Measurements from ENCODE around the gene TIMP3.

TIMP3 gene

DNA sequence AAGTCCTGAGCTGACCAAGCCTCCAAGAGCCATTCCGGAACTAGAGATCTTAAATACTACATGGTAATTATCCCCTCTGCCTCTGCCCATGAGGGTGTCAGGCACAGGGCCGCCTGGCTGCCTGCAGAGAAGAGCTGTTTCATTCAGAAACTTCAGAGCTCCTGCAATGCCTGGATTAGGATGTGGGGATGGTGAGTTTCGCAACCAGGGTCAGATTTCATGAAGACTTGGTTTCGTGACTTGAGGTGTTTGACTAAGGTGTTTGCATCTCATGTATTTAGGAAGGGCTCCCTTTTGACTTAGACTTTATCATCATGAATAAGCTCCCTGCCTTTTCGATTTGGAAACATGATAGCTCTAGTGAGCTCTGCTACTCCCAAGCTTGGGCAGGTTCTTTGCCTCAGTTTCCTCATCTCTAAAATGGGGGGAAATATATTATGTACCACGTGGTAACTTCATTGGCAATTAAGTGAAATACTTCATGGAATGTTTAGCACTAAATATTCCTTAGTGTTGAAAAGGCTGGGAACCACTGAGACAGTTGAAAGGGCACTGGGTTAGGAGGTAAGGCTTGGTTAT is 9.1 kb downstream of the TIMP3 start:
- no peak for DNase-seq

DNA sequence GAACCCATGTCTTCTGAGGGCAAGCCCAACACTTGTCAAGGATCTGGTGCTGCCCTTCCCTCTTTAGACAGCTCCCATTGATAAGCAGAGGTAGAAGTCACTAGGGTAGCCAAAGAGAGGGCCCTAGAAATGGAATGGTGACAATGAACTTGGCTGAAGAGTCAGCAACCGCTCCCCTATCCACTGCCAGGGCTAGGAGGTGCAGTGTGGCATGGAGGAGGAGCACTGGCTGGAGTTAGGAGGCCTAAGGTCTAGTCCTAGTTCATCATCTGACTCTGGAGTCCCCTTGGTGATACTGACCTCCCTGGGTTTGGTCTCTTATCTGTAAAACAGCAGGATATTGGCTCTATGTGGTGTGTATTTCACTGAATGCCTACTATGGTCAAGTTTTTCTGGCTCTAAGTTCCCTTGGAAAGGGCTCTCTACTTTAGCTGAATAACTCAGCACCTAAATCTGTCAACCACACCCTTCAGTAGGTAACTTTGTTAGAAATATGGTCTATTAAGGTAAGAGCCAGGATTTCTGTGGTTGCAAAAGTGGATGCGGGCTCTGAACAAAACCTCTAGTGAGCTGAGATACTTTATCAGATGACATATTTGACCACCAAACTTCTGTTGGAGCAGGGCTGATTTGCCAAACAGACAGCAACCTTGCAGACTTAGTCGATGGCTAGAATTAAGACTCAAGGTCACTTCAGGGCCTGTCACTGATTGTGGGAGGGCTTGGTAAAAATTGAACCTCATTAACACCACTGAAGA is 10.5 kb downstream of the TIMP3 start:
- DNase-seq = no peak

DNA sequence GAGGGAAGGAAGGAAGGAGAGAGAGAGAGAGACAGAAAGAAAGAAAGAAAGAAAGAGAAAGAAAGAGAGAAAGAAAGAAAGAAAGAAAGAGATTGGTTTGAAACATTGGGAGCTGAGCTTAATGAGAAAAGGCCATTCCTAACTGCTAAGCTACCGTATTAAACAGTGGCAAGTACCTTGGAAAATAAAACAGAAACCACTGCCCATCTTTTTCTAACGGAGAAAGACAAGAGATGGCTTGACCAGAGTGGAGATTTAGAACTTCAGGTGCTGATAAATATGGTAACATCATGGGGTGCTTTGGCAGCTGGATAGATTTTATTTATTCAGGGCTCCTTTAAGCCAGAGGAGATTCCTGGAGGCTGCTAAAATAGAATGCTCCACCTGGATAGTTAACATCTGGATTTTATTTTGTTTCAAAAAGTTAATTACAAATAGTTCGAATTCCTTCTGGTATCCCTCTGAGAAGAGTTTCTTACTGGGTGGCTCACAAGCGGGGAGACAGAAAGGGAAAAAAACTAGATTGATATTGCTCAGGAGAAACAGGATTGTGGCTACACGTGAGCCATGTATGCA is 12.9 kb downstream of the TIMP3 start:
- DNase-seq = no peak

DNA sequence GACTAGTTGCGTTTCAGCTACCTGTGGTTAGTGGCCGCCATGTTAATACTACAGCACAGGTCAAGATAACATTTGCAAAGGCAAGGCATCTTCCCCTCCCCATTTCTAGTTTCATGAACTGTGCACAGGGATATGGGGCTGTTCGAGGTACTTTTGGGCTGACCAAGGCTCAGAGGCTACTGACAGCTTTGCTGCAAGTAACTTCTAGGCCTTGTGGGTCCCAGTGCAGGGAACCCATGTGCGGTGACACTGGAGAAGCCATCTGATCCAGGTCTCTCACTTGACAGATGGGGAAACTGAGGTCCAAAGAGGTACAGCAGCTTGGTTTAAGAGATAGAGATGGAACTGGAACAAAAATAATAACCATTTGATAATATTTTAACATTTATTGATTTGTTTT is 13.6 kb downstream of the TIMP3 start:
- no peak for DNase-seq

DNA sequence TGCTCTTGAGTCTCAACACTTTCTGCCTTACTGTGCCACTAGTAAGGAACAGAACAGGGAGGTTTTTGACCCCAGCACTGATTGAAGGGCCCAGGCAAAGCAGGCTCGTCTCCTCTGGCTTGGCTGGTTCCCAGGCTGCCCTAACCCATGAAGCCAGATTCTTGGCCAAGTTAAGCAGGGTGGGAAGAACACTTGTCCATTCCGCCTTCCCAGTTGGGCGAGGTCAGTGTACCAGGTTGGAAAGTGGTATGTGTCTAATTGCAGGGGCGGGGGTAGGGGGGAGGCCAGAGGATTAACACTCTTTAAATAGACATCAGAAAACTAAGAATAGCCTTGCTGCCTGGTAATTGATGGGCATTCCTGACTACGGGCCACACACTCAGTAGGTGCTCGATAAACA is 14.4 kb downstream of the TIMP3 start:
- DNase-seq = no peak

DNA sequence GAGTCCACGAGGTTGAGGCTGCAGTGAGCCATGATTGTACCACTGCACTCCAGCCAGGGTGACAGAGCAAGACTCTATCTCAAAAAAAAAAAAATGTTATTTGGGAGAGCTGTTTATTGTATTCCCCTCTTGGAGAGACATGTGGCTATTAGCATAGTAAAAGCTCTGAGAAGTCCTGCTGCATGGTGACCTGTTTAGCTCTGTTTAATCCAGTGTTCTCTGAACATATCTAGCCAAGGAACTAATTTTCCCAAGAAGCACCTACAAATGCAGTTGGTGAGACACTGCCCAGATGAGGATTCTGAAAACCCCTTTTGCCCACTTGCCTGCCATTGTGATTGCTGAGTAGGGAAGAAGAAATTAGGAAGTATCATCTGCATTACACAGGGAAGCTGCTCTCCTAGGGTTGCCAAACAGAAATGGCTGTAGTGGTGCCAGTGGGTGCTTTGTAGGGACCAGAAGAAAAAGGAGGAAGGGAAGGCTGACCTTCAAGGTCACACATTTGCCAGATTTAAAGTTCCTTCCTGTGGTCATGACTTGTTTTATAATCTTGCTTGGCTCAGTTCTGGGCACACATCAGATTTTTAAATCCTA is 15.7 kb downstream of the TIMP3 start:
- DNase-seq = no peak

DNA sequence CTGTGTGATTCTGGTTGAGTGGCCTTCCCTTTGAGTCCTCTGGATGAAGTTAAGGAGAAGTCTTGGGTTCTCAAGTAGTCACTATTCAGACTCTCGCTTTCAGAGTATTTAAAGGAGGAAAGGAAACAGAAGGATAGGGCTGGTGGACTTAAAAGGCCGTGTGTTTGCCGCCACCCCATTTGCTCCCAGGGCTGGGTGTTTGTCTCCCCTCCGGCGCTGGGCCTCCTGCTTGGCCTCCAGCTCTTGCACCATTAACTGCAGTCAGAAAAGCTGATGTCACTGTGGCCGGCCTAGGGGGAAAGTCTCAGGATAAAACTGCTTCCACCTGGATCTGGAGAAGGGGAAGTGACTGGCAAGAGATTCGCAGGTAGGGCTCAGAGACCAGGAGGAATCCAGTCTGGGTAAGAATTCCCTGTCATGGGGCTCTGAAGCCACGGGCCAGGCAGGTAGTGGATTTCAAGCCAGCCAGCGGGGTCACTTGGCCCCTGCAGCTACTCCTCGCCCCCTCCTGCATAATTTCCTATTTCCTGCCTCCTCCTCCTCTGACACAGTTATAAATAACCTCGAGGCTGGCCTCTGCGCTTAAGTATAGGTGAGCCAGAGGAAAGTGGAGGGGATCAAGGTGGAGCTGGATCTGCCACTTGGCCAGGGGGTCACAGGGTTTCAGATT is 17.1 kb downstream of the TIMP3 start:
- DNase-seq = no peak

DNA sequence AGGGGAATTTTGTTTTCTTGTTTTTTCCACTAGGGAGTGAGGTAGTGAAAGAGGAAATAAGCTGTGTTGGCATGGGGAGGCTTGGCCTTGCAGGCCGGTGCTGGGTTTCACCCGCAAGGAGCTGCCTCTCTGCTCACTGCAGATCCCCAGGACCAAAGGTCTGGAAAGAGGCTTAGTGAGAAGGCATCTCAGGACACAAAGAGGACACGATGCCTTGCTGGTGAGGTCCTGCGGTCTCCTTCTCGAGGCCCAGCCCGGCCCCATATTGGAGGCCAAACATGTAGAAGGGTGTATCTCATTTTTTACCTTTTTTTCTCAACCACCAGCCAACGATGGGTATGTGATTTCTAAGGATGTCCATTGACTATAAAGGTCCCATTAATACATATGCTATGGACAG is 17.6 kb downstream of the TIMP3 start:
- no peak for DNase-seq

DNA sequence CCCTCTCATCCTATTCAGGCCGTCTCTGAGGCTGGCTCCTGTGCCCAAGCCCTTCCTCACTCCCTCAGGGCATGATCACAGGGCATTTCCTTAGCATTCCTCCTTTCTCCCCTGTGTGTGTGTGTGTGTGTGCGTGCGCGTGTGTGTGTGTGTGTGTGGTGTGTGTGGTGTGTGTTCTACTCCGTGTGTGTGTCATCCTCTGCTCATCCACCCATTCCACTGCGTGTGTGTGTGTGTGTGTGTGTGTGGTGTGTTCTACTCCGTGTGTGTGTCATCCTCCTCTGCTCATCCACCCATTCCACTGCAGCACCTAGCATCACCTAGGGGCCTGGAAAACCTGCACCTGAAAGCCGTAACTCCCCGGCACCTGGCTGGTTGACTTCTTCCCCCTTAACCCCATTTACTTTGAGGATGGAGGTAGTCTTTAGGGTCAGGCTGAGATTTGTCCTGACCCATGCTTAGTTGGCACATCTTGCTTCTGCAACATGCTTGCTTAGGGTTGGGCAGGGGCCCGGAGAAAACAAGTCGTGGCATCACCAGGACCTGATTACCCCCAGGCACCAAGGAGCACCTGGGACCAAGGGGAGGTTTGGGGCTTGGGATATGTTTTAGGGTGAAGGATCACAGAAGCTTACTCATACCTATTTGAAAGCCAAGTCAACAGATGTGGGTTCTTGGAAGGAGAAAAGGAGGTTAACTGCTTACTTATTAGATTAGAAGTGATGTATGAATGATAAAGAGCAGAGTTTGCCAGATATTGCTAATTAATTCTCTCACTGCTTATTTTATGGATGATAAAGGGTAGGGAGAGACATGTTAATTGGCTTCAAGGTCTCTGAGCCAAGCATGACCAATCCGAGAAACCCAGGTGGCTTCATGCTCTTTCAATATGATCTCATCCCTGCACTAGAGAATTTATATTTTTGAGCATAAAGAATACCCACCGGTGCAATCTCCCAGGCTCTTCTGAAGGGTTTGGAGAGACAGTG is 18.9 kb downstream of the TIMP3 start:
- DNase-seq = no peak

DNA sequence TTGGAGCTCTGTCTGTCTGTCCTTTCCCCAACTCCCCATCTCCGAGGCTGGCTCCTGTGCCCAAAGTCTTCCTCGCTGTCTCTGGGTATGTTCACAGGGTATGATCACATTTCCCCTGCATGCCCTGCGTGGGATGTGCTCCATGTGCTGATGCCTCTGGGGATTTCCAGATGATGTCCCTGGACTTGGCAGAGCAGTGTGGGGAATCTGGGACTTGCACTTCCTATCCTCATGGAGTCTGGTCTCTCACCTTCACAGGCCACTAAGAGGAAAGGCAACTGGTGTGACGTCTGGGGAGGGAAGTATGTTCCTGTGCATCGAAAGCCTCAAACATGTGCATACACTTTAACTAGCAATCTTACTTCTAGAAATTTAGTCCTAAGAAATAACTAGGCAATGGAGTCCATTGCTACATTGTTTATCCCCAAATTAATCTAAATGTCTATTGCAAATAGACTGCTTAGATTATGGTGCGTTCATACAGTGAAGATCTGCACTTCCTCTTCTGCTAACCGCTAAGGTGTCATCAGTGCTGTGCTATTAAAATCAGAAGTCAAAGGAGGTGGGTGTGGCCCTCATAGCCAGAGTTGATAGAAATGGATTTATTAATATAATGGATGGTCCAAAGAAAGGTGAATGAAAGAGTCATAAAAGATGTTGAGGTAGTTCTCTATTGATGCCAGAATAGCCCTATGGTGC is 20.8 kb downstream of the TIMP3 start:
- DNase-seq = no peak

DNA sequence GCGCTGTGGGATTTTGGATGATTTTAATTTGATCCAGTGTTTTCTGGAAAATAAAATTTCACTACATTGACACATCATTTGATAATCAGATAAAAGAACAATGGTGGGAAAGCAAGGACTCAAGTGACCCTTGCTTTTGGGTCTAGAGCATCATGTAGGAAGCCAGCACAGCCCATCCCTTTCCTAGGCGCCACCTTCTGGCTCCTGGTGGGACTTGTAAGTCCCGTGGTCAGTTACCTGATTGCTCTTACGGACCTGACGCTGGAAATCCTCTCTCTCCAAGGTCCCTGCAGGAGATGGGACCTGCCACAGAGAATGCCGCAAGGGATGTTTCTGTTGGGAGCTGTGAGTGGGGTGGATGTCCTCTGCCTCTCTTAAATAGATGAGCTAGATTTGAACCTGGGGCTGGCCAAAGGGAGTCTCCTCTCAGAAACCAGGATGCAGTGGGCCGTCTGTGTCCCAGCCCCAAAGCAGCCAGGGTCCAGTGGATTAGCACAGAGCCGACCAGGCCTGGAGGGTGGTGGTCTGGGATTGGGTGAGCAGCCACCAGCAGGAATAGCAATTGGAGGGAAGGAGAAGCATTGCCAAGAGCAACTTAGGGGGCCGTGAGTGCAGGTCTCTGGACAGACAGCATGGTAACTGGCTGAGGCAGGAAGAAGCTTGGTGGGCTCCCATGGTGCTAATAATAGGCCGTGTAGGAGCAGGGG is 21.7 kb downstream of the TIMP3 start:
- peak; percentile 16 for DNase-seq

DNA sequence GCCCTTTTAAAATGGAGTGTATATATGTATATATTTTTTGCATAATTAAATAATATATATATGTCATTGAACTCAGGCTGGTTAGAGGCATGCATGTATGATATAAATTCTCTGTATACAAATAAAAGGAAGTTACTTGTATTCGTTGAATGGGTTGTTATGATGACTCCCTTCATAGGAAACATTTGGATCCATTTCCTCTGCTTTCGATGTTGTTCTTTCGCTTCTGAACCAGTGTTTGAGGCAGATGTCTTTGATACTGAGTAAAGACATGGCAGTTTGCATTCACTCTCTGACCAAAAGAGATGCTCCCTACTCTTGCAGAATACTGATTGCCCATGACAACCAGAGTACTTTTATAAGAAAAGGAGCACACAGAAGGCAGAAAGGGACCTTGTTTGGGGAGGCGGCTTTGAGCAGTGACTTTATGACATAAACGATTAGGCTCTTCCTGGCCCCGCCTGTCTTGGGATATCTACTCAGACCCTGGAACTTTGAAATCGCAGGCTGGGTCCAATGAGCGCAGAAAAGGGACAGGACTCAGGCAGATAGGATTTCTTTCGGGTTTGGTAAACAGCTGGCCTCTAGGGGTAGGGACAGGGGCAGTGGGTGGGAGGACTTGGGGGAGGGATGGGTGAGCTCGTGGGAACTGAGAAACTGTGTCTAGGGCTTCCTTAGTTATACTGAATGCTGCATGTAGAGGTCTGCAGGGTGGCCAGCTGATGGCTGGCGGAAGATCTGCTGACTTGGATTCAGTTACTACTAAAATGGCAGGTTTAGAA is 23.2 kb downstream of the TIMP3 start:
- DNase-seq = no peak

DNA sequence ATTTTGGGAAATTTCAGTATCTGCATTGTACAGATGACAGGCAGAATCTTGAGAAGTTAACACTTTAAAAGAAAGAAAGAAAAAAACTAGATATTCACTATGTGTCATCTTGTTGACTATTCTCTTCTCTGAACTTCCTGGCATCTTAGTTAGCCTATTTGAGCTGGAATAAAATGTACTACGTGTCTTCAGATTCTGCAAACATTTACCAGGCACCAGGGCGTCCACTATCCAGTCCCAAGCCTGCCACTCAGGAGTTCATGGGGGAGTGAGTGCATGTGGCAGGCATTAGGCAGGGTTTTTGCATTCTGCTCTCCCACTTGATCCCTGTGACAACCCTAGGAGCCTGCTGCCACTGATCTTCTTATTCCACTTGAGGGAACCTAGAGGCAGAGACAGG is 25.0 kb downstream of the TIMP3 start:
- no peak for DNase-seq

DNA sequence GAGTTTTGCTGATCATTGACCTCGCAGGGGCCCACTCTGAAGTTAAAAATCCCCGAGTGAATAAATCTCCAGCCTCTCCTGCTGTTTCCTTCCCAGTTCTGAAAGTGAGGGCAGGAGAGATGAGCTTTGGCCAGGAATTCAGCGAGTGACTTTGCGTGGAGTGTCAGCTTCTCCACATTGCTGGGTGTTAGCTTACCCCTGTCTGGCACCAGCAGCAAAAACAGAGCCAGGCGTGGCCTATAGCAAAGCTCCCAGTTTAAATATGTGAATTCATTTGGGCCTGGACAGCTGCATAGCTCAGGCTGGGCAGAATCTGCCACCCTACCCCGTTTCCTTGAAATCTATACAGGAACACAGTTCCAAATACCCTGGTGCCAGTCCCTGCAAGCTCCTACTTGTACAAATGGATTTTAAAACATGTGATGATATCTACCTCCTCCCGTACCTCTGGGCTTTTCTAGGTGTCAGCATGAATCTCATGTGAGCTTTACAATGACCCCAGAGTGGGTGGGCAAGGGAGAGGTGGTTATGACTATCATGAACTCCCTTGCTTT is 25.6 kb downstream of the TIMP3 start:
- DNase-seq = no peak

DNA sequence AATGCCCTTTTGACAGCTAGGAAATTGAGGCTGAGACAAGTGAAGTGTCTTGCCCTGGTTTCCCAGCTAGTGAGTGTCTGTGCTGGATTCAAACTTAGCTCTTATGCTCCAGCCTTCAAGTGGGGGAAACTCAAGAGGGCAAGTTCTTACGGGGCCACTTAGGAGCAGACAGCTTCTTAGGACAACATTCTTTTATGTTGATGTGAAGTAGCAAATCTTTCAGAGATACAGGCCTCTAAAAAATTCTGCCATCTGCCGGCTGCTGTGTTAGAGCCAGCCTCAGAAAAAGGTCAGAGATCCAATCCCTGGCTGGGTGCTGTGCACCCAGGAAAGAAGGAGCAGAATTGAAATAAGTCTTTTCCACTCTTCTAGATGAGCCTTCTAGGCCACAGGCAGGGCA is 26.6 kb downstream of the TIMP3 start:
- no peak for DNase-seq

DNA sequence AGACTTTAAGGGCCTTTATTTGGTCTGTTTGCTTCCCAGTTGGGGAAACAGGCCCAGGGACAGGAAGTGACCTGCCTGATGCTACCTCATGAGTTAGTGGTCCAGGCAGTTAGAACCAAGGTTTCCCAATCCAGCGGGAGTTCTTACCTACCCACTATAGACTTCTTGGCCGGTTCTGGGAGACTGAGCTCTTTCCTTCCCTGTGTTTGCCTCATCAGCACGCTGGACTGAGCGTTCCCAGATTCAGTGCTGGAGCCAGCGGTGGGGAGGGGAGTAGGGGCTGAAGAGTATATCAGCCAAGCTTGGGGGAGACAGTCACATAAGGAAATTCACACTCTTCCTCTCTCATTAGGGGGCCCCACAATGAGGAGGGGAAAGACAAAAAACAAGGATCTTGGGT is 27.1 kb downstream of the TIMP3 start:
- DNase-seq = no peak

DNA sequence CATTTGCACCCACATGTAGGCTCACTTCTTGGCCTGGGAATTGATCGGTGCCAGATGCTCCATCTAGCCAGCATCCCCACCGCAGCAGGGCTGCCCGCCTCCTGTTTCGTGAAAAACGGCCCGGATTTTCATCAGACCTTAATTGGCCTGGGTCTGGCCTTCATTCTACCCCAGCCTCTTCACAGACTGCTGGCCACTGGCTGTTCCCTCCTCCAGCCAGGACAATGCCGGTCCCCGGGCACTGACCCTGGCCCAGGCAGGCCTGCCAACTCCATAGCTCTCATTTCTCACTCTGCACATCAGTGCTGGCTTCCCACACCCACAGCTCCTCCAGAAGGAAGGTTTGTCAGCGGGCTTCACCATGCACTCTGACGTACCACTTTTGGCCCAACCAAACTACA is 27.9 kb downstream of the TIMP3 start:
- DNase-seq = no peak

DNA sequence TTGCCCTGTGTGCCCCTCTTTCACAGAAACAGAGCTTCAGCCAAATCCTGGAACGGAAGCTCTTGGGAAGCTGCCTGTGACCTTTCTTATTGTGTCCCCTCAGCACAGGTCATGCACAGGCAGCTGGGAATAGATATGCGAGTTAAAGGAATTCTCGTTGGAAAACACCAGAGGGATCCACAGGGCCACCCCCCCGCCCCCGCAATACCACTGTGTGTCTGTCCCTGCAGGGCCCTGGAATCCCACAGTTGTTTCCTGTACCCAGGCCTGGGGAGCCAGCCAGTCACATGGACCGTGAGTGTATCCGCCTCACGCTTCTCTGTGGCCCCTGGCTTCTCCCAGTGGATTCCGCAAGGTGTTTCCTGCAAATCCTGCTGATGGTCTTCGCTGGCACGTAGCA is 29.0 kb downstream of the TIMP3 start:
- no peak for DNase-seq

DNA sequence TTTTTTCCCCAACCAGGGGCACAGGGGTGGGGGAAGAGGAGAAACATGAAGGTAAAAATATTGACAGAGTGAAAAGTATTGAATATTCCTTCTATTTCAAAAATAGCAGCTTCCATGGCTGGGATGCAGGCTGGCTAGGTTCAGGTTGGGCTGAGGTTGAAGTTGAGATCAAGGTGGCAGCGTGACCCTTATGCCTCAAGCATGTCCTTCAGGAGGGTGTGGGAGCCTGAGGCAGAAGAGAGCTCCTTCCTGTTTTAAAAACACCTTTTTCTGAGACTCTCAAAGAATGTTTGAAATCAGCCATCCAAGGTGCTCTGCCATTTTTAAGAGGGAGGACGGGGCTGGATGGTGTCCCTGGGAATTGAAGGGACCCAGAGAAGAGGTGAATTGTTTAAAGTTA is 29.5 kb downstream of the TIMP3 start:
- DNase-seq = no peak

DNA sequence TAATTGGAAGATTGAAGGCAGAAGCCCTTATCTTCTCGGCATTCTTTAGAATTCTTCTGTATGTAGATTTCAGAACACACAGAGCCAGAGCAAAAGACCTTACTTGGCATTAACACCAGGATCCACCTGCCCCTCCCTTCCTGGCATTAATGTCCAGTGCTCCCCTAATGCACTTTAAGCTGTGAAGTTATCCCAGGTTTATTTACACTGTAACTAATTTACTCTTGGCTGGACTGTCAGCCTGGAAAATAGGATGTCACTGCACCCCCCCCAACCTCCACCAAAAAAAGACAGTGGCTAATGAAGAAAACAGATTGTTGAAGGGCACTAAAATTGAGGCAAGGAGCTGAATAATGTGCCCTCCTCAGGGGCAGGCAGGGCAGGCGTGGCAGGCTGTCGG is 30.1 kb downstream of the TIMP3 start:
- DNase-seq = no peak
